ENCODE results near the gene S100A2.

S100A2 gene

DNA sequence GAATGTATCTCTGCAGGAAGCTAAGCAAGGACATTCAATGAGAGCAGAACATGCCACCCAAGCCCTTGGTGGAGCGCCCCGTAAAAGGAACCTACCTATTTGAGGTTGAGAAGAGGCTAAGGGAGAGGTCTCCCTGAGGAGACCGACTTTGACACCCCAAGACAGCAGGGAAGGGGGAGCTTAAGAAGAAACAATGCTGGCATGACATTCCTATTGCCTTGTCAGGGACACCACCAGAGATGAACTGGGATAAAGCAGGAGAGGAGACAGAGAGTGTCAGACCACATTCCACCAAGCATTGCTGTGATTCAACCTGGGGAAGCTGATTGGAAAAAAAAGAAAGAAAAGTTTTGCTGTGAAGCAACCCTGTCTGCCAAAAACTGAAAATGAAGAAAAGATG lies 13.3 kb upstream of the S100A2 start:
- Histone ChIP-seq H2BK120ac (ENCODE audit: low read depth, low read length) (no peak overlapping the region), H3K4me1 (ENCODE audit: control insufficient read depth in 2 of 2, insufficient read depth in 1 of 2, low read depth in 1 of 2, low read length in 2 of 2) (peaks cover 8 to 15% of the 10 kb centered on the region in 2 donors), H3K4ac (ENCODE audit: low read length) (no peak overlapping the region), H3K27me3 (ENCODE audit: control insufficient read depth in 3 of 3, insufficient read depth in 3 of 3, low read depth in 1 of 3, low read length in 3 of 3) (no peaks in the 10 kb centered on the region), H2AK5ac (ENCODE audit: low read depth, low read length) (no peak overlapping the region), H2BK5ac (ENCODE audit: low read length) (no peak overlapping the region), H3K23ac (ENCODE audit: low read depth, low read length, poor library complexity) (no peak overlapping the region), H3K79me1 (ENCODE audit: low read depth, low read length) (no peaks in the 10 kb centered on the region), H3K4me2 (ENCODE audit: insufficient read depth, low read length, poor library complexity, severe bottlenecking) (no peak overlapping the region), H3K4me3 (ENCODE audit: low read length in 2 of 2) (no peak overlapping the region), H3K27ac (replicated peaks; ENCODE audit: low read length) (no peak overlapping the region), H3K36me3 (replicated peaks in 1 of 2; ENCODE audit: control insufficient read depth in 2 of 2, insufficient read depth in 2 of 2, low read length in 2 of 2) (no peaks in the 10 kb centered on the region), H3K9me3 (replicated peaks in 1 of 2; ENCODE audit: control insufficient read depth in 2 of 2, insufficient read depth in 1 of 2, low read depth in 1 of 2, low read length in 2 of 2) (no peaks in the 10 kb centered on the region), H3K18ac (ENCODE audit: low read length) (no peak overlapping the region), H3K14ac (ENCODE audit: low read length) (no peak overlapping the region), H2AFZ (ENCODE audit: low read length) (peak overlapping the region; percentile 51), H2BK15ac (ENCODE audit: low read length) (no peak overlapping the region), H4K91ac (ENCODE audit: low read depth, low read length, poor library complexity) (no peak overlapping the region), H4K8ac (ENCODE audit: low read depth, low read length) (no peak overlapping the region), H3K9ac (ENCODE audit: low read depth, low read length, poor library complexity) (no peak overlapping the region), H2BK12ac (ENCODE audit: low read length) (no peak overlapping the region)
- WGBS, 2 donors (ENCODE audit: extremely low coverage in 2 of 2, insufficient read length in 2 of 2, insufficient replicate concordance in 1 of 2): no CpG with 5 or more reads among the region's 3 CpGs
- DNase-seq (ENCODE audit: low spot score): no peak

DNA sequence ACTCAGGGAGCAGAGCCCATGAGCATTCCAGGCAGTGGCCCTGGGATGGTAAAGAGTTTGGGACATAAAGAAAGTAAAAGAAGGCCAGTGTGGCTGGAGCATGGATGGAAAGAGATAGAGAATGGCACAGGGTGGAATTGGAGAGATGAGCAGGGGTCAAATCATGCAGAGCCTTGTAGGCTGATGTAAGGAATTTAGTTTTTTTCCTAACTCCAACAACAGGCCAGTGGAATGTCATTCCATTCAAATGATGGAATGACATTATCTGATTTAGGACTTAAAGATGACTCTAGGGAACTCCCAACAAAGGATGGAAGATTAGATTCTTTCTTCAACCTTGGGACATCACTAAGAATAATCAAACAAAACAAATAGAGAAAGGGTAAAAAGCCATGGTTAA lies 12.8 kb upstream of the S100A2 start:
- H2BK12ac ChIP-seq (ENCODE audit: low read length): no peak overlapping the region
- H2BK120ac ChIP-seq (ENCODE audit: low read depth, low read length): no peak overlapping the region
- no peak overlapping the region for H3K4me2 ChIP-seq (ENCODE audit: insufficient read depth, low read length, poor library complexity, severe bottlenecking)
- no peak overlapping the region for H3K4ac ChIP-seq (ENCODE audit: low read length)
- H3K79me1 ChIP-seq (ENCODE audit: low read depth, low read length): no peaks in the 10 kb centered on the region
- no peak overlapping the region for H3K18ac ChIP-seq (ENCODE audit: low read length)
- H2BK15ac ChIP-seq (ENCODE audit: low read length): no peak overlapping the region
- no peak overlapping the region for H4K91ac ChIP-seq (ENCODE audit: low read depth, low read length, poor library complexity)
- no peak overlapping the region for H3K9ac ChIP-seq (ENCODE audit: low read depth, low read length, poor library complexity)
- no peak overlapping the region for H3K14ac ChIP-seq (ENCODE audit: low read length)
- no peak overlapping the region for H4K8ac ChIP-seq (ENCODE audit: low read depth, low read length)
- no peak for DNase-seq (ENCODE audit: low spot score)
- no peaks in the 10 kb centered on the region for H3K27me3 ChIP-seq (ENCODE audit: control insufficient read depth in 3 of 3, insufficient read depth in 3 of 3, low read depth in 1 of 3, low read length in 3 of 3)
- peak overlapping the region; percentile 51 for H2AFZ ChIP-seq (ENCODE audit: low read length)
- no peak overlapping the region for H2AK5ac ChIP-seq (ENCODE audit: low read depth, low read length)
- no peak overlapping the region for H2BK5ac ChIP-seq (ENCODE audit: low read length)
- peaks cover 7 to 13% of the 10 kb centered on the region in 2 donors for H3K4me1 ChIP-seq (ENCODE audit: control insufficient read depth in 2 of 2, insufficient read depth in 1 of 2, low read depth in 1 of 2, low read length in 2 of 2)
- no peak overlapping the region for H3K4me3 ChIP-seq (ENCODE audit: low read length in 2 of 2)
- H3K9me3 ChIP-seq (replicated peaks in 1 of 2; ENCODE audit: control insufficient read depth in 2 of 2, insufficient read depth in 1 of 2, low read depth in 1 of 2, low read length in 2 of 2): no peaks in the 10 kb centered on the region
- no peak overlapping the region for H3K23ac ChIP-seq (ENCODE audit: low read depth, low read length, poor library complexity)
- H3K27ac ChIP-seq (replicated peaks; ENCODE audit: low read length): no peak overlapping the region
- no peaks in the 10 kb centered on the region for H3K36me3 ChIP-seq (replicated peaks in 1 of 2; ENCODE audit: control insufficient read depth in 2 of 2, insufficient read depth in 2 of 2, low read length in 2 of 2)

DNA sequence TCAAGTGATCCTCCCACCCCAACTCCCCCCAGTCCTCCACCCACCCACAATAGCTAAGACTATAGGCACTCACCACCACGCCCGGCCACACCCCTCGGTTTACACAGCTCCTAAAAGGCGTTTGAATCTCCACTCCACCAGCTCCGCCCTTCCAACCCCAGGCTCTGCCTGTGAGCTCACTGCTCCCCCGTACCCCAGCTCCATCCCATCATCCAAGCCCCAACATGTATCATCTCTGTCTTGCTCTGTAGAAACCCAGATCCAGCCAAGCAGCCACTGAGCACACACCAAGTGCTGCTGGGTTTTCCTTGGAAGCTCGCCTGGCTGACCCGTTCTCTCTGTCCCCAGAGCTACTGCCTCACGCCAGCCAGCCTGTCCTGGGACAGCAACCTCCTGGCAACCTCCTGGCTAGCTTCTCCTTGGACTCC lies 12.0 kb upstream of the S100A2 start:
- Histone ChIP-seq H2BK120ac (ENCODE audit: low read depth, low read length) (no peak overlapping the region), H3K36me3 (replicated peaks in 1 of 2; ENCODE audit: control insufficient read depth in 2 of 2, insufficient read depth in 2 of 2, low read length in 2 of 2) (no peaks in the 10 kb centered on the region), H4K8ac (ENCODE audit: low read depth, low read length) (no peak overlapping the region), H3K4me3 (ENCODE audit: low read length in 2 of 2) (no peak overlapping the region), H3K18ac (ENCODE audit: low read length) (peak overlapping the region; percentile 8), H3K14ac (ENCODE audit: low read length) (no peak overlapping the region), H3K23ac (ENCODE audit: low read depth, low read length, poor library complexity) (no peak overlapping the region), H3K4me1 (ENCODE audit: control insufficient read depth in 2 of 2, insufficient read depth in 1 of 2, low read depth in 1 of 2, low read length in 2 of 2) (peaks cover 7 to 13% of the 10 kb centered on the region in 2 donors), H3K9ac (ENCODE audit: low read depth, low read length, poor library complexity) (no peak overlapping the region), H3K27me3 (ENCODE audit: control insufficient read depth in 3 of 3, insufficient read depth in 3 of 3, low read depth in 1 of 3, low read length in 3 of 3) (no peaks in the 10 kb centered on the region), H2BK5ac (ENCODE audit: low read length) (no peak overlapping the region), H3K79me1 (ENCODE audit: low read depth, low read length) (no peaks in the 10 kb centered on the region), H3K4ac (ENCODE audit: low read length) (no peak overlapping the region), H2AK5ac (ENCODE audit: low read depth, low read length) (no peak overlapping the region), H3K4me2 (ENCODE audit: insufficient read depth, low read length, poor library complexity, severe bottlenecking) (no peak overlapping the region), H2BK15ac (ENCODE audit: low read length) (no peak overlapping the region), H2AFZ (ENCODE audit: low read length) (no peak overlapping the region), H3K9me3 (replicated peaks in 1 of 2; ENCODE audit: control insufficient read depth in 2 of 2, insufficient read depth in 1 of 2, low read depth in 1 of 2, low read length in 2 of 2) (no peaks in the 10 kb centered on the region), H4K91ac (ENCODE audit: low read depth, low read length, poor library complexity) (no peak overlapping the region), H3K27ac (replicated peaks; ENCODE audit: low read length) (no peak overlapping the region), H2BK12ac (ENCODE audit: low read length) (no peak overlapping the region)
- WGBS, 2 donors (ENCODE audit: extremely low coverage in 2 of 2, insufficient read length in 2 of 2, insufficient replicate concordance in 1 of 2): no CpG with 5 or more reads among the region's 9 CpGs
- DNase-seq (ENCODE audit: low spot score): no peak

DNA sequence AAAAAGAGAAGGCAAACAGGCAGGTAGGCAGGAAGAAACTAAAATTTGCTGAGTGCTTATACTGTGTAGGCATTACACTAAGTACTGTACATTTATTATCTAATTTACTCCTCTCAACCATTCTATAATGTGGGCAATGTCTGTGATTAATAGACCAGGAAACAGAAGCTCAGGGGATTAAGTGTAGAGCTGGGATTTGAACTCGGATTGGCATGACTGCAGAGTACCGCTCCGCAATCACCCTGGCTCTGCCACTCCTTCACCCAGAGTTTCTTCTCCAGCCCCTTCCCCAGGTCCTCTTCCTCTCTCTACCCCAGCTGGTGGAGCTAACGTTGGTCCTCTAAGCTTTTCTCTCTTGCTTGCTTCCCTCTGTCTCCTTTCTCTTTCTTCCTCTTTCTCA lies 11.5 kb upstream of the S100A2 start:
- Histone ChIP-seq H3K79me1 (ENCODE audit: low read depth, low read length) (no peaks in the 10 kb centered on the region), H3K36me3 (replicated peaks in 1 of 2; ENCODE audit: control insufficient read depth in 2 of 2, insufficient read depth in 2 of 2, low read length in 2 of 2) (no peaks in the 10 kb centered on the region), H3K4me1 (ENCODE audit: control insufficient read depth in 2 of 2, insufficient read depth in 1 of 2, low read depth in 1 of 2, low read length in 2 of 2) (peaks cover 7 to 13% of the 10 kb centered on the region in 2 donors), H2BK5ac (ENCODE audit: low read length) (no peak overlapping the region), H2BK15ac (ENCODE audit: low read length) (no peak overlapping the region), H3K18ac (ENCODE audit: low read length) (no peak overlapping the region), H3K9ac (ENCODE audit: low read depth, low read length, poor library complexity) (no peak overlapping the region), H3K4me2 (ENCODE audit: insufficient read depth, low read length, poor library complexity, severe bottlenecking) (no peak overlapping the region), H3K4ac (ENCODE audit: low read length) (no peak overlapping the region), H3K9me3 (replicated peaks in 1 of 2; ENCODE audit: control insufficient read depth in 2 of 2, insufficient read depth in 1 of 2, low read depth in 1 of 2, low read length in 2 of 2) (no peaks in the 10 kb centered on the region), H3K14ac (ENCODE audit: low read length) (no peak overlapping the region), H3K27me3 (ENCODE audit: control insufficient read depth in 3 of 3, insufficient read depth in 3 of 3, low read depth in 1 of 3, low read length in 3 of 3) (no peaks in the 10 kb centered on the region), H3K4me3 (ENCODE audit: low read length in 2 of 2) (no peak overlapping the region), H4K91ac (ENCODE audit: low read depth, low read length, poor library complexity) (no peak overlapping the region), H2AK5ac (ENCODE audit: low read depth, low read length) (no peak overlapping the region), H2BK120ac (ENCODE audit: low read depth, low read length) (no peak overlapping the region), H2AFZ (ENCODE audit: low read length) (no peak overlapping the region), H3K23ac (ENCODE audit: low read depth, low read length, poor library complexity) (no peak overlapping the region), H2BK12ac (ENCODE audit: low read length) (no peak overlapping the region), H4K8ac (ENCODE audit: low read depth, low read length) (no peak overlapping the region), H3K27ac (replicated peaks; ENCODE audit: low read length) (no peak overlapping the region)
- no peak for DNase-seq (ENCODE audit: low spot score)
- no CpG with 5 or more reads among the region's 4 CpGs for WGBS, 2 donors (ENCODE audit: extremely low coverage in 2 of 2, insufficient read length in 2 of 2, insufficient replicate concordance in 1 of 2)

Measured in neuronal stem cell (in vitro differentiated cells).